GOT3 (cell line): ENCODE data around the gene ANAPC2.

Experiments used
- DNase-seq: peaks from one replicate; lab custom pipeline; 2025; ENCODE audit warnings: mixed read lengths; lab: John Stamatoyannopoulos, UW

The ANAPC2 gene

GRCh38 chr9:137127301-137128157 lies 60.8 kb downstream of the ANAPC2 start:
- no peak for DNase-seq

DNA sequence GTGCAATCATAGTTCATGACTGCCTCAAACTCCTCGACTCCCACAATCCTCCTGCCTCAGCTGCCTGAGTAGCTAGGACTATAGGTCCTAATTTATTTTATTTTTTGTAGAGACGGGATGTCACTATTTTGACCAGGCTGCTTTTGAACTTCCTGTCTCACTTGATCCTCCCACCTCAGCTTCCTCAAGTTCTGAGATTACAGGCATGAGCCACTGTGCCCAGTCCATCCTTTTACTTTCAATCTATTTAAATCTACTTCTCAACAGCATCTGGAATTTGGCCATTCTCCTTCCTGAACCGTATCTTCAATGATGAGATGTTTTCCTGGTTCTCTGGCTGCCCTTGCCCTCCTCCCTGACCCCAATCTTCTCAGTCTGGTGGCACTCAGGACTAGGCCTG lies 61.6 kb downstream of the ANAPC2 start:
- DNase-seq, result no peak
